SU-DHL-6 (cell line): ENCODE measurements around the gene GSK3B.

Experiments used
- H2AFZ ChIP-seq: fragments of 200-600 bp; sonication (generic); 2 replicates; pipeline ENCODE4 v1.6.1; 2014; ENCODE audit warnings: low read depth, mild to moderate bottlenecking, moderate library complexity, mixed read lengths, antibody characterized with exemption, low read length; ENCODE audit not compliant: severe bottlenecking
- H3F3A ChIP-seq: fragments of 200-600 bp; shearing (Covaris generic); 2 replicates; pipeline ENCODE4 v1.6.0; 2016; ENCODE audit warnings: antibody characterized with exemption, mild to moderate bottlenecking; ENCODE audit not compliant: insufficient read depth
- H3K27ac ChIP-seq: fragments of 200-600 bp; sonication (generic); 2 replicates; pipeline ENCODE4 v1.5.1; 2016; ENCODE audit warnings: low read depth, mild to moderate bottlenecking, low read length, moderate library complexity, mixed read lengths
- H3K27me3 ChIP-seq: fragments of 200-600 bp; sonication (generic), shearing (Covaris generic); 2 replicates; pipeline ENCODE4 v1.6.0; 2014; ENCODE audit warnings: mild to moderate bottlenecking, low read length
- H3K36me3 ChIP-seq: fragments of 200-600 bp; sonication (generic); 2 replicates; pipeline ENCODE4 v1.6.1; 2014; ENCODE audit warnings: mild to moderate bottlenecking, low read length, mixed read lengths
- H3K4me2 ChIP-seq: fragments of 300-600, 200-600 bp; shearing (Covaris generic), sonication (generic); 2 replicates; pipeline ENCODE4 v1.6.0; 2014; ENCODE audit warnings: low read length, low read depth, mild to moderate bottlenecking; ENCODE audit not compliant: poor library complexity, severe bottlenecking
- H3K4me3 ChIP-seq: fragments of 200-600 bp; sonication (generic); 2 replicates; pipeline ENCODE4 v1.5.1; 2014; ENCODE audit warnings: antibody characterized with exemption, low read length, mild to moderate bottlenecking, mixed read lengths; ENCODE audit not compliant: insufficient read depth, poor library complexity, severe bottlenecking
- H3K79me2 ChIP-seq: fragments of 200-600 bp; sonication (generic); 2 replicates; pipeline ENCODE4 v1.6.1; 2014; ENCODE audit warnings: mild to moderate bottlenecking, low read length, moderate library complexity; ENCODE audit not compliant: insufficient read depth
- H3K9ac ChIP-seq: fragments of 200-600 bp; sonication (generic); 2 replicates; pipeline ENCODE4 v1.7.0; 2014; ENCODE audit warnings: mild to moderate bottlenecking, low read length
- H3K9me2 ChIP-seq: fragments of 200-600 bp; sonication (generic); replicated peaks from 2 replicates; pipeline ENCODE4 v1.6.1; 2014; ENCODE audit warnings: low read length; ENCODE audit not compliant: insufficient read depth
- H3K9me3 ChIP-seq: fragments of 200-600 bp; sonication (generic); 2 replicates; pipeline ENCODE4 v1.6.1; 2014; ENCODE audit warnings: low read length, mixed read lengths; ENCODE audit not compliant: insufficient read depth
- H4K20me1 ChIP-seq: fragments of 200-600 bp; sonication (generic); 2 replicates; pipeline ENCODE4 v1.6.1; 2014; ENCODE audit warnings: low read depth, mild to moderate bottlenecking, antibody characterized with exemption, low read length, moderate library complexity, mixed read lengths
- CTCF ChIP-seq: fragments of 200-600 bp; sonication (generic); IDR thresholded peaks from one replicate; pipeline ENCODE4 v1.5.1; 2017; ENCODE audit warnings: antibody characterized with exemption, mild to moderate bottlenecking, low read length, moderate library complexity; ENCODE audit not compliant: insufficient read depth, poor library complexity, severe bottlenecking
- EZH2phosphoT487 ChIP-seq: fragments of 200-600 bp; sonication (generic), shearing (Covaris generic); conservative IDR thresholded peaks from 2 replicates; pipeline ENCODE4 v1.6.1; 2018; ENCODE audit warnings: mild to moderate bottlenecking, antibody characterized with exemption, low read length, moderate library complexity, mixed read lengths

GSK3B gene

GRCh38 chr3:120140098-120140742 lies 46.0 kb upstream of the GSK3B start:
- Histone ChIP-seq H3K79me2 (no peaks in the 10 kb centered on the region), H3K9ac (no peak overlapping the region)
- no peak for TF ChIP-seq CTCF
- TF ChIP-seq EZH2phosphoT487: no peak

GRCh38 chr3:120139140-120139539 lies 44.9 kb upstream of the GSK3B start:
- TF ChIP-seq EZH2phosphoT487: no peak
- TF ChIP-seq CTCF: no peak
- Histone ChIP-seq H3K9ac (no peak overlapping the region), H2AFZ (no peak overlapping the region), H3F3A (no peaks in the 10 kb centered on the region), H3K27ac (no peak overlapping the region), H3K4me2 (no peak overlapping the region), H3K36me3 (no peaks in the 10 kb centered on the region), H3K4me3 (no peak overlapping the region), H3K9me3 (no peaks in the 10 kb centered on the region), H3K9me2 (no peaks in the 10 kb centered on the region), H4K20me1 (no peaks in the 10 kb centered on the region), H3K79me2 (no peaks in the 10 kb centered on the region), H3K27me3 (no peaks in the 10 kb centered on the region)

More at GRCh38 chr3:120140098-120140742, 46.0 kb upstream of the GSK3B start:
- H2AFZ ChIP-seq: no peak overlapping the region
- H4K20me1 ChIP-seq: no peaks in the 10 kb centered on the region
- H3K4me2 ChIP-seq: no peak overlapping the region
- H3K9me3 ChIP-seq: no peaks in the 10 kb centered on the region
- H3K27me3 ChIP-seq: no peaks in the 10 kb centered on the region
- H3K36me3 ChIP-seq: no peaks in the 10 kb centered on the region
- no peaks in the 10 kb centered on the region for H3K9me2 ChIP-seq
- H3F3A ChIP-seq: no peaks in the 10 kb centered on the region
- no peak overlapping the region for H3K27ac ChIP-seq
- no peak overlapping the region for H3K4me3 ChIP-seq

DNA sequence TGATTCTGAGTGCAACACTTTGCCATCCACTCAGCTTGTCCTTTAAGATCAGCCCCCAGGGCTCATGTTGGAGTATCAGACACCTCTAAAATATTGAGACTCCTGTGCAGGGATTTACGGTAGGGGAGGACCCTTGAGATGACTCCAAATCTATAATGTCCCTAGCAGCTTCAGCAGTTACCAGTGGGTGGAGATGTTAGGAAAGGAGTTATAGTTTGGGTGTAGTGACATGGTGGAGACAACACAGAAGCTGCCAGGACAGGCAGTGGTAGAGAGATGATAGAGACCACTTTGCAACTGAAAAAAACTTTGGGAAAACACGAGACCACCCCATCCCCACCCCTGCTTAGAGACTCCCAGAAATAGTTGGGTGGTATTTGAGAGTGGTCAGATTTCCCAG lies 43.3 kb upstream of the GSK3B start:
- H3F3A ChIP-seq: no peaks in the 10 kb centered on the region
- H3K79me2 ChIP-seq: no peaks in the 10 kb centered on the region
- H3K27me3 ChIP-seq: no peaks in the 10 kb centered on the region
- H4K20me1 ChIP-seq: no peaks in the 10 kb centered on the region
- TF ChIP-seq EZH2phosphoT487: no peak
- no peak for TF ChIP-seq CTCF
- no peak overlapping the region for H3K27ac ChIP-seq
- no peak overlapping the region for H3K4me2 ChIP-seq
- H2AFZ ChIP-seq: no peak overlapping the region
- H3K4me3 ChIP-seq: no peak overlapping the region
- H3K9ac ChIP-seq: no peak overlapping the region
- H3K9me3 ChIP-seq: no peaks in the 10 kb centered on the region
- H3K36me3 ChIP-seq: no peaks in the 10 kb centered on the region
- no peaks in the 10 kb centered on the region for H3K9me2 ChIP-seq
